ENCODE data around the gene SLC2A11.

DNA sequence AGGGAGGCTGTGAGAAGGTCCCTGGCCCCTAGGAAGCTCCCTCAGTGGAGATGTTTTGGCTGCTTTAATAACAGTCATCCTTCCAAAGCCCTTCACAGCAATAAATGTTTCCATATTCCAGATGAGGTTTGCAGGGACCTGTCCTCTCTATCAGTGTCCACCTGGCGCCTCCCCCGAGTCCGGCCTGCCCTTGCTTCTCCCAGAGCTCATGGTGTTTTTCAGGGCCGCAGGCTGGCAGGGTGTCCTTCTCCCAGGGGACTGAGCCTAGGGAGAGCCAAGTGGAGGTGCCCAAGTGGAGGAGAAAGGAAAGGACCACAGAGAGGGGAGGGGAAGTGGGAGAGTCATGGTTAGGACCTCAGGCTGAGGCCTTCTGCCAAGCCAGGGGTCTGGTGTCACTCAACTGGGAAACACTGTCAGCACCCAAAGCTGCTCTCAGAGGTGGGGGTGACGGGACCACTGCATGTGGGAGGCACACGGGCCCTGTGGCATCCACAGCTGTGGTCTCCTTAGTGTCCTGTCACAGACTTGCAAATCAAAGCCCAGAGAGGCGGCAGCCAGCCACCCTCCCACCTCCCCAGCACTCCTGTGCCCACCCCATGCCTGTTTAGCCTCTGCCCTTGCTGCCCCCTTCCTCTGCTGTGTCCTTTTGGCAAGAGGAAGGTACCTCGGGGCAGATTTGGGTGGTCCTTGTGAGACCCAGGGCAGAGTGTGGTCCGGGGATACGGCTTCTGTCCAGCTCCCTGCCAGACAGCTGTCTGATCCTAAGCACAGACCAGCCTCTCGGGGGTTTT lies 25.3 kb upstream of the SLC2A11 start:
- TF ChIP-seq, protein P1, sequence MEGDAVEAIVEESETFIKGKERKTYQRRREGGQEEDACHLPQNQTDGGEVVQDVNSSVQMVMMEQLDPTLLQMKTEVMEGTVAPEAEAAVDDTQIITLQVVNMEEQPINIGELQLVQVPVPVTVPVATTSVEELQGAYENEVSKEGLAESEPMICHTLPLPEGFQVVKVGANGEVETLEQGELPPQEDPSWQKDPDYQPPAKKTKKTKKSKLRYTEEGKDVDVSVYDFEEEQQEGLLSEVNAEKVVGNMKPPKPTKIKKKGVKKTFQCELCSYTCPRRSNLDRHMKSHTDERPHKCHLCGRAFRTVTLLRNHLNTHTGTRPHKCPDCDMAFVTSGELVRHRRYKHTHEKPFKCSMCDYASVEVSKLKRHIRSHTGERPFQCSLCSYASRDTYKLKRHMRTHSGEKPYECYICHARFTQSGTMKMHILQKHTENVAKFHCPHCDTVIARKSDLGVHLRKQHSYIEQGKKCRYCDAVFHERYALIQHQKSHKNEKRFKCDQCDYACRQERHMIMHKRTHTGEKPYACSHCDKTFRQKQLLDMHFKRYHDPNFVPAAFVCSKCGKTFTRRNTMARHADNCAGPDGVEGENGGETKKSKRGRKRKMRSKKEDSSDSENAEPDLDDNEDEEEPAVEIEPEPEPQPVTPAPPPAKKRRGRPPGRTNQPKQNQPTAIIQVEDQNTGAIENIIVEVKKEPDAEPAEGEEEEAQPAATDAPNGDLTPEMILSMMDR (IDR thresholded peaks at IDR 0.05 in 4 of 5, conservative IDR thresholded peaks at IDR 0.05 in 1 of 5), result no peak
- TF ChIP-seq POLR2A (IDR thresholded peaks at IDR 0.05), result no peak
